Measurements from ENCODE around the gene ENHO.
"Not testable (repeated sequence)": the region's sequence is repeated elsewhere in the genome, so short reads cannot be mapped to it uniquely, and the experiment has no call there.

The ENHO gene

GRCh38 chr9:34481620-34482019, 41.2 kb downstream of the ENHO start:
- H3K27me3 ChIP-seq (ENCODE audit: control insufficient read depth, insufficient read depth, low read length); H3K36me3 ChIP-seq (ENCODE audit: control insufficient read depth, insufficient read depth, low read length); H3K9me3 ChIP-seq (ENCODE audit: control insufficient read depth, insufficient read depth, low read length); DNase-seq (ENCODE audit: low read depth, low spot score); H3K27ac ChIP-seq (ENCODE audit: low read length); H3K4me1 ChIP-seq (ENCODE audit: control insufficient read depth, insufficient read depth, low read length); H3K4me3 ChIP-seq (ENCODE audit: low read length): not testable (repeated sequence)
- WGBS (ENCODE audit: insufficient coverage, insufficient read length) = no CpG with 5 or more reads among the region's 13 CpGs

- no peaks in the 10 kb centered on the region for H3K36me3 ChIP-seq (ENCODE audit: control insufficient read depth, insufficient read depth, low read length)
- no peak for DNase-seq (ENCODE audit: low read depth, low spot score)
- no CpG with 5 or more reads among the region's 5 CpGs for WGBS (ENCODE audit: insufficient coverage, insufficient read length)
Observed at GRCh38 chr9:34479431-34479866, 43.3 kb downstream of the ENHO start.

GRCh38 chr9:34477541-34477940, 45.2 kb downstream of the ENHO start:
- H3K27me3 ChIP-seq (ENCODE audit: control insufficient read depth, insufficient read depth, low read length) = no peaks in the 10 kb centered on the region
- no peaks in the 10 kb centered on the region for H3K9me3 ChIP-seq (ENCODE audit: control insufficient read depth, insufficient read depth, low read length)
- no CpG with 5 or more reads among the region's 1 CpG for WGBS (ENCODE audit: insufficient coverage, insufficient read length)
- no peak for DNase-seq (ENCODE audit: low read depth, low spot score)
- no peaks in the 10 kb centered on the region for H3K36me3 ChIP-seq (ENCODE audit: control insufficient read depth, insufficient read depth, low read length)
- no peaks in the 10 kb centered on the region for H3K4me1 ChIP-seq (ENCODE audit: control insufficient read depth, insufficient read depth, low read length)
- no peak overlapping the region for H3K4me3 ChIP-seq (ENCODE audit: low read length)
- no peak overlapping the region for H3K27ac ChIP-seq (ENCODE audit: low read length)

More at GRCh38 chr9:34479431-34479866, 43.3 kb downstream of the ENHO start:
- Histone ChIP-seq H3K4me1 (ENCODE audit: control insufficient read depth, insufficient read depth, low read length) (no peaks in the 10 kb centered on the region), H3K27me3 (ENCODE audit: control insufficient read depth, insufficient read depth, low read length) (no peaks in the 10 kb centered on the region), H3K27ac (ENCODE audit: low read length) (no peak overlapping the region), H3K4me3 (ENCODE audit: low read length) (no peak overlapping the region), H3K9me3 (ENCODE audit: control insufficient read depth, insufficient read depth, low read length) (no peaks in the 10 kb centered on the region)

- WGBS (ENCODE audit: insufficient coverage, insufficient read length) = no CpG with 5 or more reads among the region's 3 CpGs
- Histone ChIP-seq H3K4me3 (ENCODE audit: low read length) (no peak overlapping the region), H3K36me3 (ENCODE audit: control insufficient read depth, insufficient read depth, low read length) (no peaks in the 10 kb centered on the region)
Observed at GRCh38 chr9:34475097-34475496, 47.7 kb downstream of the ENHO start.

More at GRCh38 chr9:34475097-34475496, 47.7 kb downstream of the ENHO start:
- H3K9me3 ChIP-seq (ENCODE audit: control insufficient read depth, insufficient read depth, low read length) = no peaks in the 10 kb centered on the region
- H3K27ac ChIP-seq (ENCODE audit: low read length) = no peak overlapping the region
- H3K27me3 ChIP-seq (ENCODE audit: control insufficient read depth, insufficient read depth, low read length) = no peaks in the 10 kb centered on the region
- no peak for DNase-seq (ENCODE audit: low read depth, low spot score)
- H3K4me1 ChIP-seq (ENCODE audit: control insufficient read depth, insufficient read depth, low read length) = no peaks in the 10 kb centered on the region
